Measurements from ENCODE around the gene TBCD. TPM values are rescaled to one million over a fixed set of nuclear protein-coding genes. Genes with fewer than 3 reads are reported as not detected.
A peak's percentile ranks its signal among the peaks of the same experiment; 100 is the strongest.

The TBCD gene
- total and polyA plus RNA-seq, 2 donors (not counting 1 experiment from before 2014, with no cell fraction given): 22.1 to 36.7 TPM

- Histone ChIP-seq H3K27ac (ENCODE audit: insufficient read depth, low read length) (peak overlapping the region; percentile 59), H3K79me2 (ENCODE audit: control insufficient read depth, insufficient read depth, low read length) (no peaks in the 10 kb centered on the region), H3K4me1 (ENCODE audit: control insufficient read depth, extremely low read depth, insufficient read depth, low read length) (peaks cover 11% of the 10 kb centered on the region), H3K4me2 (ENCODE audit: extremely low read depth, insufficient read depth, low read length) (no peak overlapping the region), H3K4me3 (replicated peaks in 1 of 4; ENCODE audit: control extremely low read depth in 1 of 4, insufficient read depth in 1 of 4, low read depth in 3 of 4, low read length in 4 of 4) (no peak overlapping the region), H2AFZ (ENCODE audit: low read length) (no peak overlapping the region), H3K36me3 (ENCODE audit: control insufficient read depth, insufficient read depth, low read length) (peaks cover 4% of the 10 kb centered on the region), H4K20me1 (ENCODE audit: control insufficient read depth, extremely low read depth, insufficient read depth, low read length) (no peaks in the 10 kb centered on the region), H3K27me3 (ENCODE audit: control insufficient read depth, insufficient read depth, low read length) (no peaks in the 10 kb centered on the region), H3K9me3 (ENCODE audit: control insufficient read depth, insufficient read depth, low read depth, low read length) (no peaks in the 10 kb centered on the region), H3K9ac (ENCODE audit: insufficient read depth, low read length) (peak overlapping the region; percentile 53)
- peak; percentile 83 to 88 for DNase-seq (ENCODE audit: low read depth in 2 of 2)
- TF ChIP-seq CTCF (conservative IDR thresholded peaks at IDR 0.05 in 1 of 2, IDR thresholded peaks at IDR 0.05 in 1 of 2; ENCODE audit: low read depth in 1 of 2, low read length in 2 of 2): no peak
- no peak for TF ChIP-seq EZH2 (IDR thresholded peaks at IDR 0.05; ENCODE audit: low read length, missing control alignments)
These were observed 114.8 kb downstream of the TBCD start for GRCh38 chr17:82866590-82867191.

GRCh38 chr17:82867763-82868325 is 116.0 kb downstream of the TBCD start:
- H3K9ac ChIP-seq (ENCODE audit: insufficient read depth, low read length): no peak overlapping the region
- no peak overlapping the region for H3K27ac ChIP-seq (ENCODE audit: insufficient read depth, low read length)
- no peaks in the 10 kb centered on the region for H3K27me3 ChIP-seq (ENCODE audit: control insufficient read depth, insufficient read depth, low read length)
- H3K9me3 ChIP-seq (ENCODE audit: control insufficient read depth, insufficient read depth, low read depth, low read length): no peaks in the 10 kb centered on the region
- H3K4me1 ChIP-seq (ENCODE audit: control insufficient read depth, extremely low read depth, insufficient read depth, low read length): peaks cover 11% of the 10 kb centered on the region
- H3K4me2 ChIP-seq (ENCODE audit: extremely low read depth, insufficient read depth, low read length): no peak overlapping the region
- DNase-seq (ENCODE audit: low read depth in 2 of 2): no peak
- no peaks in the 10 kb centered on the region for H3K79me2 ChIP-seq (ENCODE audit: control insufficient read depth, insufficient read depth, low read length)
- H3K4me3 ChIP-seq (replicated peaks in 1 of 4; ENCODE audit: control extremely low read depth in 1 of 4, insufficient read depth in 1 of 4, low read depth in 3 of 4, low read length in 4 of 4): no peak overlapping the region
- H2AFZ ChIP-seq (ENCODE audit: low read length): no peak overlapping the region
- peaks cover 4% of the 10 kb centered on the region for H3K36me3 ChIP-seq (ENCODE audit: control insufficient read depth, insufficient read depth, low read length)
- TF ChIP-seq CTCF (conservative IDR thresholded peaks at IDR 0.05 in 1 of 2, IDR thresholded peaks at IDR 0.05 in 1 of 2; ENCODE audit: low read depth in 1 of 2, low read length in 2 of 2) (no peak), EZH2 (IDR thresholded peaks at IDR 0.05; ENCODE audit: low read length, missing control alignments) (no peak)
- no peaks in the 10 kb centered on the region for H4K20me1 ChIP-seq (ENCODE audit: control insufficient read depth, extremely low read depth, insufficient read depth, low read length)

GRCh38 chr17:82868715-82869131 is 116.9 kb downstream of the TBCD start:
- Histone ChIP-seq H2AFZ (ENCODE audit: low read length) (no peak overlapping the region), H4K20me1 (ENCODE audit: control insufficient read depth, extremely low read depth, insufficient read depth, low read length) (no peaks in the 10 kb centered on the region), H3K36me3 (ENCODE audit: control insufficient read depth, insufficient read depth, low read length) (peaks cover 4% of the 10 kb centered on the region), H3K9ac (ENCODE audit: insufficient read depth, low read length) (no peak overlapping the region), H3K79me2 (ENCODE audit: control insufficient read depth, insufficient read depth, low read length) (no peaks in the 10 kb centered on the region), H3K9me3 (ENCODE audit: control insufficient read depth, insufficient read depth, low read depth, low read length) (no peaks in the 10 kb centered on the region), H3K4me1 (ENCODE audit: control insufficient read depth, extremely low read depth, insufficient read depth, low read length) (peaks cover 11% of the 10 kb centered on the region), H3K4me3 (replicated peaks in 1 of 4; ENCODE audit: control extremely low read depth in 1 of 4, insufficient read depth in 1 of 4, low read depth in 3 of 4, low read length in 4 of 4) (no peak overlapping the region), H3K27ac (ENCODE audit: insufficient read depth, low read length) (no peak overlapping the region), H3K27me3 (ENCODE audit: control insufficient read depth, insufficient read depth, low read length) (no peaks in the 10 kb centered on the region), H3K4me2 (ENCODE audit: extremely low read depth, insufficient read depth, low read length) (no peak overlapping the region)
- no peak for DNase-seq (ENCODE audit: low read depth in 2 of 2)
- no peak for TF ChIP-seq CTCF (conservative IDR thresholded peaks at IDR 0.05 in 1 of 2, IDR thresholded peaks at IDR 0.05 in 1 of 2; ENCODE audit: low read depth in 1 of 2, low read length in 2 of 2)
- no peak for TF ChIP-seq EZH2 (IDR thresholded peaks at IDR 0.05; ENCODE audit: low read length, missing control alignments)

Measured in fibroblast of lung (primary cell).